SK-N-SH treated with all-trans-retinoic acid at 6 μM for 48 hours (cell line): Measurements from ENCODE around the gene ENDOD1.

Experiments used
- ATAC-seq: fragments of 200-7000 bp; cut with Tn5 transposase; 3 replicates; pipeline ENCODE4 v1.9.1; 2020; ENCODE audit warnings: mild to moderate bottlenecking, moderate library complexity
- ARNTL ChIP-seq: fragments of 450-650 bp; formaldehyde crosslinking; IDR thresholded peaks from 2 replicates; pipeline ENCODE4 v1.5.0; 2020; ENCODE audit warnings: low read depth, mild to moderate bottlenecking, moderate library complexity, borderline replicate concordance
- BACH2 ChIP-seq: fragments of 250-450 bp; sonication (Bioruptor Pico); IDR thresholded peaks from 2 replicates; pipeline ENCODE4 v1.9.0; 2021; ENCODE audit warnings: mild to moderate bottlenecking, borderline replicate concordance
- CREB5 ChIP-seq: fragments of 250-450 bp; sonication (Bioruptor Pico); IDR thresholded peaks from 2 replicates; pipeline ENCODE4 v1.5.1; 2020; ENCODE audit warnings: low read depth, mild to moderate bottlenecking, moderate library complexity
- CSDC2 ChIP-seq: fragments of 250-450 bp; sonication (Bioruptor Pico); IDR thresholded peaks from 2 replicates; pipeline ENCODE4 v1.5.0; 2020; ENCODE audit warnings: mild to moderate bottlenecking, moderate library complexity
- CSRNP3 ChIP-seq: fragments of 250-450 bp; sonication (Bioruptor Pico); IDR thresholded peaks from 2 replicates; pipeline ENCODE4 v1.5.1; 2021; ENCODE audit warnings: mild to moderate bottlenecking, moderate library complexity
- ESRRG ChIP-seq: fragments of 250-450 bp; sonication (Bioruptor Pico); IDR thresholded peaks from 2 replicates; pipeline ENCODE4 v1.6.1; 2021; ENCODE audit warnings: mild to moderate bottlenecking
- GLIS3 ChIP-seq: fragments of 250-450 bp; sonication (Bioruptor Pico); IDR thresholded peaks from 2 replicates; pipeline ENCODE4 v1.5.0; 2020; ENCODE audit warnings: mild to moderate bottlenecking, moderate library complexity
- ISL1 ChIP-seq: fragments of 250-450 bp; sonication (Bioruptor Pico); IDR thresholded peaks from 2 replicates; pipeline ENCODE4 v2.1.2; 2022; ENCODE audit warnings: mild to moderate bottlenecking, moderate library complexity
- OSR1 ChIP-seq: fragments of 250-450 bp; sonication (Bioruptor Pico); IDR thresholded peaks from 2 replicates; pipeline ENCODE4 v1.8.0; 2022; ENCODE audit warnings: moderate library complexity, mild to moderate bottlenecking, inconsistent platforms
- PATZ1 ChIP-seq: fragments of 250-450 bp; sonication (Bioruptor Pico); IDR thresholded peaks from 2 replicates; pipeline ENCODE4 v1.8.0; 2020; ENCODE audit warnings: mild to moderate bottlenecking, moderate library complexity, borderline replicate concordance
- POU6F1 ChIP-seq: fragments of 250-450 bp; sonication (Bioruptor Pico); IDR thresholded peaks from 2 replicates; pipeline ENCODE4 v1.8.0; 2021; ENCODE audit warnings: low read depth, mild to moderate bottlenecking, moderate library complexity, borderline replicate concordance
- PPARA ChIP-seq: fragments of 250-450 bp; sonication (Bioruptor Pico); IDR thresholded peaks from 2 replicates; pipeline ENCODE4 v1.5.0; 2020; ENCODE audit warnings: mild to moderate bottlenecking, borderline replicate concordance
- SNAI2 ChIP-seq: fragments of 250-450 bp; sonication (Bioruptor Pico); IDR thresholded peaks from 2 replicates; pipeline ENCODE4 v1.5.0; 2020; ENCODE audit warnings: mild to moderate bottlenecking, moderate library complexity
- TCF4 ChIP-seq: fragments of 250-450 bp; sonication (Bioruptor Pico); IDR thresholded peaks from 2 replicates; pipeline ENCODE4 v1.8.0; 2021; ENCODE audit warnings: mild to moderate bottlenecking, moderate library complexity, borderline replicate concordance
- TOX ChIP-seq: fragments of 250-450 bp; sonication (Bioruptor Pico); IDR thresholded peaks from 2 replicates; pipeline ENCODE4 v1.8.0; 2021; ENCODE audit warnings: mild to moderate bottlenecking, moderate library complexity, borderline replicate concordance
- TSHZ2 ChIP-seq: fragments of 250-450 bp; sonication (Bioruptor Pico); IDR thresholded peaks from 2 replicates; pipeline ENCODE4 v1.5.0; 2020; ENCODE audit warnings: mild to moderate bottlenecking, moderate library complexity
- ZC3H10 ChIP-seq: fragments of 250-450 bp; sonication (Bioruptor Pico); IDR thresholded peaks from 2 replicates; pipeline ENCODE4 v1.5.1; 2021; ENCODE audit warnings: mild to moderate bottlenecking, moderate library complexity
- ZFP3 ChIP-seq: fragments of 250-450 bp; sonication (Bioruptor Pico); IDR thresholded peaks from 2 replicates; pipeline ENCODE4 v1.5.0; 2020; ENCODE audit warnings: mild to moderate bottlenecking, moderate library complexity
- ZFP30 ChIP-seq: fragments of 450-650 bp; formaldehyde crosslinking; IDR thresholded peaks from 2 replicates; pipeline ENCODE4 v1.5.0; 2022; ENCODE audit warnings: mild to moderate bottlenecking, moderate library complexity
- ZNF565 ChIP-seq: fragments of 450-650 bp; formaldehyde crosslinking; conservative IDR thresholded peaks from 2 replicates; pipeline ENCODE4 v1.5.0; 2020; ENCODE audit warnings: low read depth, mild to moderate bottlenecking, moderate library complexity
- ZNF70 ChIP-seq: fragments of 450-650 bp; formaldehyde crosslinking; IDR thresholded peaks from 2 replicates; pipeline ENCODE4 v1.5.0; 2020; ENCODE audit warnings: mild to moderate bottlenecking, moderate library complexity
- ZNF8 ChIP-seq: fragments of 450-650 bp; formaldehyde crosslinking; IDR thresholded peaks from 2 replicates; pipeline ENCODE4 v1.5.0; 2020; ENCODE audit warnings: mild to moderate bottlenecking, moderate library complexity

The ENDOD1 gene

GRCh38 chr11:95154514-95154913 is 64.9 kb downstream of the ENDOD1 start:
- TF ChIP-seq TCF4 (CRISPR knock-in tag) (no peak), ARNTL (CRISPR knock-in tag) (no peak), ZFP30 (CRISPR knock-in tag) (no peak), GLIS3 (CRISPR knock-in tag) (no peak), ZNF8 (CRISPR knock-in tag) (no peak), ESRRG (no peak), SNAI2 (CRISPR knock-in tag) (no peak), BACH2 (CRISPR knock-in tag) (no peak), TSHZ2 (CRISPR knock-in tag) (no peak), CSRNP3 (CRISPR knock-in tag) (no peak), ZNF70 (CRISPR knock-in tag) (no peak), CSDC2 (CRISPR knock-in tag) (no peak), TOX (CRISPR knock-in tag) (no peak), PPARA (no peak), POU6F1 (CRISPR knock-in tag) (no peak), ISL1 (CRISPR knock-in tag) (no peak), PATZ1 (no peak), ZNF565 (CRISPR knock-in tag) (no peak), ZFP3 (CRISPR knock-in tag) (no peak), CREB5 (CRISPR knock-in tag) (no peak)
- ATAC-seq, result peak; percentile 61

GRCh38 chr11:95155385-95155784 is 65.7 kb downstream of the ENDOD1 start:
- TF ChIP-seq ZNF70 (CRISPR knock-in tag), result no peak
- TF ChIP-seq POU6F1 (CRISPR knock-in tag), result no peak
- no peak for TF ChIP-seq ISL1 (CRISPR knock-in tag)
- TF ChIP-seq CREB5 (CRISPR knock-in tag), result no peak
- no peak for TF ChIP-seq GLIS3 (CRISPR knock-in tag)
- no peak for TF ChIP-seq ZNF8 (CRISPR knock-in tag)
- no peak for TF ChIP-seq ZC3H10 (CRISPR knock-in tag)
- no peak for TF ChIP-seq ZNF565 (CRISPR knock-in tag)
- no peak for TF ChIP-seq ARNTL (CRISPR knock-in tag)
- TF ChIP-seq SNAI2 (CRISPR knock-in tag), result no peak
- TF ChIP-seq CSDC2 (CRISPR knock-in tag), result no peak
- no peak for TF ChIP-seq OSR1
- no peak for TF ChIP-seq TCF4 (CRISPR knock-in tag)
- no peak for ATAC-seq
